ENCODE measurements around the gene IL9R. TPM values are rescaled to one million over a fixed set of nuclear protein-coding genes. Genes with fewer than 3 reads are reported as not detected.

Gene IL9R
- total RNA-seq, 2 donors from 2014 or later = 0.31 to 0.62 TPM

Other genes with a start within 250 kb of the IL9R start
- gene VAMP7, start 116.4 kb upstream of the IL9R start, total RNA-seq = 10 to 100 TPM; 26.5 to 38.7 TPM

All from endodermal cell (in vitro differentiated cells).